RWPE1 (cell line): Measurements from ENCODE around the gene TARBP1.

Experiments
- CTCF ChIA-PET: fragments of 350-600 bp; sonication (Branson Sonifier 250); formaldehyde crosslinking; extraction: SDS; loops from one replicate; lab custom pipeline; 2021; lab: Yijun Ruan, JAX
- POLR2A ChIA-PET: fragments of 400-600 bp; formaldehyde crosslinking; extraction: SDS; loops from one replicate; lab custom pipeline; 2020; ENCODE audit warnings: antibody characterized with exemption; ENCODE audit not compliant: low non-redundant PET; lab: Yijun Ruan, JAX
- DNase-seq: peaks from one replicate; pipeline ENCODE4 v3.0.0; 2012; ENCODE audit warnings: low spot score
- H3K27ac ChIP-seq: fragments of 450-650 bp; 2 replicates; pipeline ENCODE4 v1.5.1; 2017
- TF ChIP-seq, protein P1 (sequence below): fragments of 450-650 bp; conservative IDR thresholded peaks from 2 replicates; pipeline ENCODE4 v1.5.1; 2017; ENCODE audit warnings: low read depth, mild to moderate bottlenecking

The TARBP1 gene

DNA sequence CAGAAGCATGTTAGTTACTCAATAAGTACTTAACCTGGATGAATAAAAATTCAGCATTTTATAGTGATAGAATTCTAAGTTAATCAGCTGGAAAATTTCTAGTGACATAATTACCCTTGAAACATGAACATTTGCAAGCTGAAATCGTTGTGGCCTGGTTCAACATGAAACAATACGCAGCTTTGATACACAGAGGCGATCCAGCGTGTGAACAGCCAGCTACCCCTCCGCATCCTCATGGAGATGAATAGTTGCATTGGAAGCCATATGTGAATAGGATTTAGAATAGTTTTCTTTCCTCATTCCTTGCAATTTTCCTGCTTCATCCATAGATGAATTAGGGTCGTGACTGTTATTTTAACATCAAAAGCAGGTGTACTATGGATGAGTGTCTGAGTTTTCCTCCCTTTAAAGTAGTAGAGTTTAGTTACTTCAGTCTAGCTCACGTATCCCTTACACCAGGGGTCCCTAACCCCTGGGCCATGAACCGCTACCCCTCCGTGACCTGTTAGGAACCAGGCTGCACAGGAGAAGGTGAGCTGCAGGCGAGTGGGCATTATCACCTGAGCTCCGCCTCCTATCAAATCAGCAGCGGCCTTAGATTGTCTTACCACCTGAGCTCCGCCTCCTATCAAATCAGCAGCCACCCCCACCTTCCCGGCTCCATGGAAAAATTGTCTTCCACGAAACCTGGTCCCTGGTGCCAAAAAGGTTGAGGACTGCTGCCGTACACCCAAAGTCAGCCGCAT, 6.2 kb upstream of the TARBP1 start:
- no peak for DNase-seq
- H3K27ac ChIP-seq = no peak overlapping the region
- ChIA-PET POLR2A (interaction anchor here (0.6 kb wide), 1 partner anchor 10 kb away, joined by 13 read pairs; no protein-coding TSS in a partner anchor), CTCF (interaction anchor here (0.6 kb wide), 1 partner anchor 599 kb away, joined by 4 read pairs; no protein-coding TSS in a partner anchor)
- TF ChIP-seq, protein P1, sequence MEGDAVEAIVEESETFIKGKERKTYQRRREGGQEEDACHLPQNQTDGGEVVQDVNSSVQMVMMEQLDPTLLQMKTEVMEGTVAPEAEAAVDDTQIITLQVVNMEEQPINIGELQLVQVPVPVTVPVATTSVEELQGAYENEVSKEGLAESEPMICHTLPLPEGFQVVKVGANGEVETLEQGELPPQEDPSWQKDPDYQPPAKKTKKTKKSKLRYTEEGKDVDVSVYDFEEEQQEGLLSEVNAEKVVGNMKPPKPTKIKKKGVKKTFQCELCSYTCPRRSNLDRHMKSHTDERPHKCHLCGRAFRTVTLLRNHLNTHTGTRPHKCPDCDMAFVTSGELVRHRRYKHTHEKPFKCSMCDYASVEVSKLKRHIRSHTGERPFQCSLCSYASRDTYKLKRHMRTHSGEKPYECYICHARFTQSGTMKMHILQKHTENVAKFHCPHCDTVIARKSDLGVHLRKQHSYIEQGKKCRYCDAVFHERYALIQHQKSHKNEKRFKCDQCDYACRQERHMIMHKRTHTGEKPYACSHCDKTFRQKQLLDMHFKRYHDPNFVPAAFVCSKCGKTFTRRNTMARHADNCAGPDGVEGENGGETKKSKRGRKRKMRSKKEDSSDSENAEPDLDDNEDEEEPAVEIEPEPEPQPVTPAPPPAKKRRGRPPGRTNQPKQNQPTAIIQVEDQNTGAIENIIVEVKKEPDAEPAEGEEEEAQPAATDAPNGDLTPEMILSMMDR = no peak

DNA sequence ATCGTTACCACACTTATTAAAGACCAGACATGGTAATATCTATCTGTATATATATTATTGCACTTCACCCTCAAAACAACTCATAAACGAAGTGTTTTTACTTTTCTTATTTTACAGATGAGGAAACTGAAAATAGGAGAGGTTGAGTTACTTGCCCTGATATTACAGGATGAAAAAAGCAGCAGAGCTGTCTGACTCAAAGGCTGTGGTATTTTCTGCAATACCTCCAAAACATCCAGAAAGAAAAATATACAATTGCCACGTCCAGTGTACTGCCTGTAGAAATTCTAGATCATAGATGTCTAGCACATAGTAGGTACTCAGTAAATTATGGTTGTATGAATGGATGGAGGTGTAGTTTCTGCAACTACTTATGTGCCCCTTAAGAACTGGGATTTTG, 5.2 kb upstream of the TARBP1 start:
- CTCF ChIA-PET = interaction anchor here (0.6 to 0.7 kb wide), 3 partner anchors 128 to 799 kb away, joined by 3 to 5 read pairs (median 4); no protein-coding TSS in a partner anchor
- no peak overlapping the region for H3K27ac ChIP-seq
- no peak for DNase-seq
- POLR2A ChIA-PET = interaction anchor here (0.6 kb wide), 1 partner anchor 11 kb away, joined by 13 read pairs; no protein-coding TSS in a partner anchor
- TF ChIP-seq, protein P1 = no peak

DNA sequence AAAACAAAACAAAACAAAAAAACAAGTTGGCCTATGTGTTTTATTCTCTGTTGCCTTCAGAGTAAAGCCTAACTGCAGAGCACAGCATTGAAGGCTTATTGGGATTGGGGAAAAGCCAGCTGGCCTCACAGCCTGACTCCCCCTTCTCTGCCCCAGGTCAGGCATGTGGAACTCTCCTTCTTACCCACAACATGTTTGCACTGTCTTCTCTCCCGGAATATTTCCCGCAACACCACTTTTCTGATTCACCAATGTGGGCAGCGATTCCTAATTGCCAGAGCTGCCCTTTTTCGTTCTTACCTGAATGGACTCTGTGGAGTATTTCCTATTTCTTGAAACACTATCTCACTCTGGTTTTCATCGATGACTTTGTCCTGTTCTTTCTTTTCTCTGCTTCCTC, 2.8 kb upstream of the TARBP1 start:
- DNase-seq = no peak
- ChIA-PET POLR2A (no interaction called here), CTCF (interaction anchor here (0.7 kb wide), 1 partner anchor 376 kb away, joined by 4 read pairs; no protein-coding TSS in a partner anchor)

DNA sequence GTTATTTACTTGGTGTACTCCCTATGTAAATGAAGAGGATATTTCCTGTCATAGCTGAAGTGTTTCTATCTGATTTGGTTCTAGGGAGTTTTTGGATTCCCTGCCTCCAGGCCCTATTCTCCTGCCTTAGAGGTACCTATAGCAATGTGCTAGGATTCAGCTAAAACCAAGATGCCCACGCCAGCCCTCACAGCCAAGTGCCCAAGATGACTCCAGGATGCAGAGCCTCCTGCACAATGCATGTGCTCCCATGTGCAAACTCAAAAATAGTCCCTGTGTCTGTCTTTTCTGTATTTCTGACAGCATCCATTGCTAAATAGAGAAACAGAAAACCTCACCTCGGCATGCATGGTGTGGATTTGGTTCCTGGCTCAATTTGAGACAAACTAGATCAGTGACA, 887 bp upstream of the TARBP1 start:
- TF ChIP-seq, protein P1 = no peak
- ChIA-PET POLR2A (no interaction called here), CTCF (no interaction called here)
- DNase-seq = no peak
- no peak overlapping the region for H3K27ac ChIP-seq

More for the DNA sequence above, 2.8 kb upstream of the TARBP1 start:
- H3K27ac ChIP-seq = no peak overlapping the region
- TF ChIP-seq, protein P1 = no peak

DNA sequence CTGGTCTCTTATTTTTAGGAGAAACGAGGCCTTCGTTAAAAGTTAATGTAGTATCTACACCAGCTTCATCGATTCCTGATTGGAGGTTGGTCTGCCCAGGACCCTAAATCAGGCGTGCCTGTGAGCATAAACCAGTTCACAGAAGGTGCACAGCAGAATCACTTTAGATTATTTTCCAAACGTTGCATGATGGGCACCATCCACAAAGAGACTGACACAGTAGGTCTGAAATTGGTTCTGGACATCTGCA, 256 bp upstream of the TARBP1 start:
- H3K27ac ChIP-seq = peak overlapping the region; percentile 91
- CTCF ChIA-PET = interaction anchor here (0.5 kb wide), 1 partner anchor 10 kb away, joined by 3 read pairs; no protein-coding TSS in a partner anchor
- TF ChIP-seq, protein P1 = no peak
- POLR2A ChIA-PET = no interaction called here
- DNase-seq = no peak

DNA sequence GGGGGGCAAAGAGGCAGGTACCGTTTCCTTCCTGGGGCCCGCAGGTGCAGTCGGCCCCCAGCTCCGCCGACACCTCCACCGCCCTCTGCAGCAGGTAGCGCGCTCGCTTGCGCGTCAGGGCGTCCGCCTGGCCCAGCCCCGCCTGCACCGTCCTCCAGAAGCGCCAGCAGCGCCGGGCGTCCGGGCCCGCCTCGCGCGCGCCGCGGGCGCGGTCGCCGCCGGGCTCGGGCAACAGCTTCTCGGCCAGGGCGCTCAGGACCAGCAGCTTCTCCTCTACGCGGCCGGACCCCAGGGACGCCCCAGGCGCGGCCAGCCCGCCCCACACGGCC, 863 bp downstream of the TARBP1 start:
- peak; percentile 65 for DNase-seq
- peak overlapping the region; percentile 91 for H3K27ac ChIP-seq
- POLR2A ChIA-PET = interaction anchor here (0.8 kb wide), 1 partner anchor 21 kb away, joined by 3 read pairs; no protein-coding TSS in a partner anchor
- TF ChIP-seq, protein P1 = no peak
- CTCF ChIA-PET = interaction anchor here (0.7 to 1.3 kb wide), 3 partner anchors 9 to 606 kb away, joined by 3 read pairs; no protein-coding TSS in a partner anchor
